22Rv1 (cell line): ENCODE results near the gene SYNGR1.

Experiments used
- H3K27ac ChIP-seq: fragments of 450-650 bp; 2 replicates; pipeline ENCODE4 v1.5.1; 2017
- CTCF ChIP-seq: fragments of 450-650 bp; IDR thresholded peaks from 2 replicates; pipeline ENCODE4 v1.5.1; 2017; ENCODE audit warnings: mild to moderate bottlenecking
- ZFX ChIP-seq: fragments of 450-650 bp; IDR thresholded peaks from 2 replicates; pipeline ENCODE4 v1.6.1; 2017; ENCODE audit warnings: antibody characterized with exemption, borderline replicate concordance

SYNGR1 gene

DNA sequence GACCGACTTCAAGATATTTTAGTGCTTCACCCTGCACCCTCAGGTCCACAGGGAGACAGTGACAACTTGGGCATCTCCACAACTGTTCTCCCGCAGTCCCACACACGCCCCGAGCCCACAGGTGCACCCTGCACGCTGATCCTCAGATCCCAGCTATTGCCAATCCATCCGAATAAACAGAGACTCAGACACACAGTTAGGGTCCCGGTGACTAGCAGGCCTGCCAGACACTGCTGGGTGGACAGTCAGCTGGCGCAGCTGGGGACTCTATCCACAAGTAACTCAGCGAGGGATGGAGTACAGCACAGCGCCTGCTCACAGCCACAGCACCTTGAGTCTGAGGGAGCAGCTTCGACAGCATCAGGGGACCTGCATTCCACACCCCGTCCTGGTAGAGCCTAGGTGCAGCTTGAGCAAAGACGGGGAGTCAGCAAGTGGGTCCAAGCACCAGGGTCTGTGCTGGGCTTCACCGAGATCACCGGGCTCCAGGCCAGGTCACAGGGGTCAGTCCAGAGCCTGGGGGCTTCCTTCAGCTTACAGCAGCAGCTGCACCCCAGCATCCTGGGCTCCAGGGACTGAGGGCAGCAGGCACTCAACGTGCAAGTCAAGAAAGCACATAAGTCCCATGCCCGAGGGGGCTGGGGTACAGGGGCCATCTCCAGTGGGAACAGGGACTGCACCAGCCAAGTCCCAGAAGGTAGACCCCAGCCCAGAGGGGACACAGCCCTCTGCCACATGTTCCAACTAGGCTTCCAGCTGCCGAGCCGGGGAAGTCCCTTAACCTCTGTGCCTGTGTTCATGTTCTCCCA is 38.0 kb upstream of the SYNGR1 start:
- TF ChIP-seq ZFX (no peak), CTCF (no peak)
- H3K27ac ChIP-seq: peak overlapping the region; percentile 70

GRCh38 chr22:39312410-39312809 is 37.4 kb upstream of the SYNGR1 start:
- TF ChIP-seq CTCF (no peak), ZFX (no peak)
- H3K27ac ChIP-seq: peak overlapping the region; percentile 70

- peak overlapping the region; percentile 70 for H3K27ac ChIP-seq
These were observed 36.4 kb upstream of the SYNGR1 start for GRCh38 chr22:39313258-39314001.

DNA sequence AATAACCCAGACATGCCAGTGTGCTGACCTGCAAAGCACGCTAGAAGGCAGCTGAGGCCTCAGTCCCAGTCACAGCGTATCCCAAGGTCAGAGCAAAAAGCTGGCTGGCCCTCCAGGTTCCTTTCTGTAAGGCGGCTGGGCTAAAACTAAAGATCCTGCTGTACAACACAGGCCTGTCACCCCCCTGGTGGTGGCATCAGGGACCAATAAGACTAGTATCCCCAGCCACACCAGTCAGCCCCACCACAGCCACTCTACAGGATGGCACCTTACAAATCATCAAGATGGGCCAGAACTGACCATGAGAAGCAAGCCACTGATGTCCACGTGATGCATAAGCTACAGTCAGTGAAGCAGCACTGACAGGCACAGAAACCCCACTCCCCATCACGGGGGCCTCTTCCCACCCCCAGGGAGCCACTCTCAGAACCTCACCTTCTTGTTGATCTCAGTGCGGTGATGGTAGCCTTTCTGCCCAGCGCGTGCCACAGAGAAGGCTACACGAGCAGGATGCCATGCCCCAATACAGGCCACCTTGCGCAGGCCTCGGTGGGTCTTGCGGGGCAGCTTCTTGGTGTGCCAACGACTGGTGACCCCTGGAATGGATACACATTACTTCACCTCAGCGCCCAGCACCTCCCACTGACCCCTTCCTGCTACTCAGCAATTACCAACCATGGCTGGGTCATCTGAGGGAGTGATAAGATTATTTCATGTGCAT is 35.4 kb upstream of the SYNGR1 start:
- no peak for TF ChIP-seq ZFX
- 0 out of 2 replicates have a peak, but pooled peaks have one; percentile 4 for TF ChIP-seq CTCF
- H3K27ac ChIP-seq: peak overlapping the region; percentile 70; the same call in 1 of the 2 replicates

More at GRCh38 chr22:39313258-39314001, 36.4 kb upstream of the SYNGR1 start:
- TF ChIP-seq ZFX: no peak
- TF ChIP-seq CTCF: no peak

- no peak for TF ChIP-seq ZFX
- TF ChIP-seq CTCF: no peak
- H3K27ac ChIP-seq: peak overlapping the region; percentile 99
These were observed 34.4 kb upstream of the SYNGR1 start for GRCh38 chr22:39315389-39315788.

- peak overlapping the region; percentile 99 for H3K27ac ChIP-seq
- no peak for TF ChIP-seq ZFX
- peak; percentile 91 for TF ChIP-seq CTCF
These were observed 33.2 kb upstream of the SYNGR1 start for GRCh38 chr22:39316440-39317083.
